ENCODE results near the gene SCFD2.

The SCFD2 gene

DNA sequence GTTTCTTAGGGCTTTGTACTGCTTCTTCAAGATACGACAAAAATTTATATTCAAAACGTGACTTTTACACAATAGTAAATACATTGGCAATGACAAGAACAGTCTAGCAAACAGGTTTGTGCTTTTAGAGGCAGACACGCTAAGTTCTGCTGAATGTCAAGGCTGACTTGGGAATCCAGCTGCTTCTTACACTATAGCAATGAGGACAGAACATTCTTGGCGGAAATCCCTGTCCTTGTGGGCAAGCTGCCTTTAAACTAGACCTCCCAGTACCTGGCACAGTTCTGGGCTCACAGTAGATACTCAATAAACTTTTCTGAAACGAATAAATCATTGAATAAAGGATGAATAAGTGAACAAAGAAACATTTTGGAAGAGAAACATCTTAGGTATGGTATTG is 355.5 kb downstream of the SCFD2 start:
- no peaks in the 10 kb centered on the region for H3K27me3 ChIP-seq (ENCODE audit: insufficient read depth, poor library complexity, severe bottlenecking)
- no peak for DNase-seq (ENCODE audit: low read depth in 1 of 2, low spot score in 1 of 2)
- no peak overlapping the region for H3K27ac ChIP-seq (replicated peaks)
- no peak overlapping the region for H3K4me3 ChIP-seq (replicated peaks; ENCODE audit: insufficient read depth, low read length)
- TF ChIP-seq GABPA (IDR thresholded peaks at IDR 0.05; ENCODE audit: low read depth) = no peak
- TF ChIP-seq, protein P1, sequence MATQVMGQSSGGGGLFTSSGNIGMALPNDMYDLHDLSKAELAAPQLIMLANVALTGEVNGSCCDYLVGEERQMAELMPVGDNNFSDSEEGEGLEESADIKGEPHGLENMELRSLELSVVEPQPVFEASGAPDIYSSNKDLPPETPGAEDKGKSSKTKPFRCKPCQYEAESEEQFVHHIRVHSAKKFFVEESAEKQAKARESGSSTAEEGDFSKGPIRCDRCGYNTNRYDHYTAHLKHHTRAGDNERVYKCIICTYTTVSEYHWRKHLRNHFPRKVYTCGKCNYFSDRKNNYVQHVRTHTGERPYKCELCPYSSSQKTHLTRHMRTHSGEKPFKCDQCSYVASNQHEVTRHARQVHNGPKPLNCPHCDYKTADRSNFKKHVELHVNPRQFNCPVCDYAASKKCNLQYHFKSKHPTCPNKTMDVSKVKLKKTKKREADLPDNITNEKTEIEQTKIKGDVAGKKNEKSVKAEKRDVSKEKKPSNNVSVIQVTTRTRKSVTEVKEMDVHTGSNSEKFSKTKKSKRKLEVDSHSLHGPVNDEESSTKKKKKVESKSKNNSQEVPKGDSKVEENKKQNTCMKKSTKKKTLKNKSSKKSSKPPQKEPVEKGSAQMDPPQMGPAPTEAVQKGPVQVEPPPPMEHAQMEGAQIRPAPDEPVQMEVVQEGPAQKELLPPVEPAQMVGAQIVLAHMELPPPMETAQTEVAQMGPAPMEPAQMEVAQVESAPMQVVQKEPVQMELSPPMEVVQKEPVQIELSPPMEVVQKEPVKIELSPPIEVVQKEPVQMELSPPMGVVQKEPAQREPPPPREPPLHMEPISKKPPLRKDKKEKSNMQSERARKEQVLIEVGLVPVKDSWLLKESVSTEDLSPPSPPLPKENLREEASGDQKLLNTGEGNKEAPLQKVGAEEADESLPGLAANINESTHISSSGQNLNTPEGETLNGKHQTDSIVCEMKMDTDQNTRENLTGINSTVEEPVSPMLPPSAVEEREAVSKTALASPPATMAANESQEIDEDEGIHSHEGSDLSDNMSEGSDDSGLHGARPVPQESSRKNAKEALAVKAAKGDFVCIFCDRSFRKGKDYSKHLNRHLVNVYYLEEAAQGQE (IDR thresholded peaks at IDR 0.05; ENCODE audit: insufficient replicate concordance, low read depth) = no peak
- no peak for TF ChIP-seq POLR2AphosphoS5 (IDR thresholded peaks at IDR 0.05; ENCODE audit: low read depth)
- TF ChIP-seq SPI1 (IDR thresholded peaks at IDR 0.05; ENCODE audit: borderline replicate concordance, low read depth) = no peak
- TF ChIP-seq CTCF (IDR thresholded peaks at IDR 0.05; ENCODE audit: insufficient read depth, low read length) = no peak

GRCh38 chr4:53009824-53010223 is 356.0 kb downstream of the SCFD2 start:
- H3K27ac ChIP-seq (replicated peaks) = no peak overlapping the region
- TF ChIP-seq POLR2AphosphoS5 (IDR thresholded peaks at IDR 0.05; ENCODE audit: low read depth) (no peak), GABPA (IDR thresholded peaks at IDR 0.05; ENCODE audit: low read depth) (no peak), CTCF (IDR thresholded peaks at IDR 0.05; ENCODE audit: insufficient read depth, low read length) (no peak), SPI1 (IDR thresholded peaks at IDR 0.05; ENCODE audit: borderline replicate concordance, low read depth) (no peak)
- TF ChIP-seq, protein P1 (IDR thresholded peaks at IDR 0.05; ENCODE audit: insufficient replicate concordance, low read depth) = no peak
- H3K4me3 ChIP-seq (replicated peaks; ENCODE audit: insufficient read depth, low read length) = no peak overlapping the region
- DNase-seq (ENCODE audit: low read depth in 1 of 2, low spot score in 1 of 2) = no peak
- H3K27me3 ChIP-seq (ENCODE audit: insufficient read depth, poor library complexity, severe bottlenecking) = no peaks in the 10 kb centered on the region

- H3K27ac ChIP-seq (replicated peaks) = no peak overlapping the region
- DNase-seq (ENCODE audit: low read depth in 1 of 2, low spot score in 1 of 2) = no peak
- TF ChIP-seq GABPA (IDR thresholded peaks at IDR 0.05; ENCODE audit: low read depth) (no peak), POLR2AphosphoS5 (IDR thresholded peaks at IDR 0.05; ENCODE audit: low read depth) (no peak), CTCF (IDR thresholded peaks at IDR 0.05; ENCODE audit: insufficient read depth, low read length) (no peak), SPI1 (IDR thresholded peaks at IDR 0.05; ENCODE audit: borderline replicate concordance, low read depth) (no peak)
- TF ChIP-seq, protein P1 (IDR thresholded peaks at IDR 0.05; ENCODE audit: insufficient replicate concordance, low read depth) = no peak
- H3K4me3 ChIP-seq (replicated peaks; ENCODE audit: insufficient read depth, low read length) = no peak overlapping the region
- H3K27me3 ChIP-seq (ENCODE audit: insufficient read depth, poor library complexity, severe bottlenecking) = no peaks in the 10 kb centered on the region
Measured at GRCh38 chr4:53007024-53007423, 358.8 kb downstream of the SCFD2 start.

Data from HL-60 (cell line).